K562 (cell line): Measurements from ENCODE around the gene POP7. TPM values are rescaled to one million over a fixed set of nuclear protein-coding genes. Genes with fewer than 3 reads are reported as not detected.

Source experiments
- ATAC-seq: fragments of 200-7000 bp; cut with Tn5 transposase; 3 replicates; pipeline ENCODE4 v1.9.1; 2020; ENCODE audit warnings: moderate library complexity
- BruUV-seq: library from RNA; stranded (reverse); fragments of 400-500 nt; replicated peaks from 2 replicates; lab custom pipeline; 2021; lab: Mats Ljungman, UMichigan
- CTCF ChIA-PET: fragments of 300-600 bp; formaldehyde crosslinking; extraction: SDS; loops from one replicate; lab custom pipeline; 2021; ENCODE audit warnings: low intra/inter-chr PET ratio; lab: Yijun Ruan, JAX
- POLR2A ChIA-PET: fragments of 300-600, 350-650 bp; sonication (Branson Sonifier 250); formaldehyde crosslinking; extraction: SDS; loops from one replicate; lab custom pipeline; 2021; ENCODE audit warnings: antibody characterized with exemption, inconsistent platforms; lab: Yijun Ruan, JAX
- DNase-seq, 4 experiments: peaks; one replicate each; pipeline versions ENCODE4 v3.0.0 to v3.0.0-alpha.2; 2011 to 2018; ENCODE audit warnings: low spot score in 3 of 4, mixed read lengths in 3 of 4; ENCODE audit errors: extremely low read depth in 1 of 4
- FAIRE-seq: peaks from 2 replicates; lab custom pipeline; 2011; peaks lifted over from hg19 to GRCh38; lab: Jason Lieb, UNC
- H2AFZ ChIP-seq: 2 replicates; pipeline ENCODE4 v1.6.0; 2011; ENCODE audit warnings: low read depth, low read length, control low read depth, inconsistent platforms
- H3K27ac ChIP-seq: fragments of 200-600 bp; 3 replicates; pipeline ENCODE4 v1.8.0; 2011; ENCODE audit warnings: low read depth, mild to moderate bottlenecking, control low read depth, inconsistent platforms, low read length, moderate library complexity, mixed read lengths; ENCODE audit errors: extremely low read depth
- H3K27me3 ChIP-seq, 2 experiments: fragments of 300-600 bp in 1 of 2; 2 replicates in 1 of 2; 3 replicates in 1 of 2; pipeline versions ENCODE4 v1.6.0 to v1.8.0; 2011; ENCODE audit warnings: inconsistent platforms in 2 of 2, low read length in 2 of 2, mild to moderate bottlenecking in 1 of 2, mixed read lengths in 1 of 2, moderate library complexity in 1 of 2; ENCODE audit not compliant: control insufficient read depth in 2 of 2, insufficient read depth in 2 of 2
- H3K36me3 ChIP-seq: fragments of 300-600 bp; 3 replicates; pipeline ENCODE4 v1.8.0; 2011; ENCODE audit warnings: mild to moderate bottlenecking, low read length, inconsistent platforms; ENCODE audit not compliant: control insufficient read depth, insufficient read depth
- H3K4me1 ChIP-seq, 2 experiments: fragments of 200-600 bp in 1 of 2; replicated peaks in 1 of 2; 2 replicates in 1 of 2; 3 replicates in 1 of 2; pipeline versions ENCODE4 v1.5.1 to v1.8.0; 2011; ENCODE audit warnings: inconsistent platforms in 2 of 2, low read length in 2 of 2, mild to moderate bottlenecking in 1 of 2, mixed read lengths in 1 of 2, moderate library complexity in 1 of 2; ENCODE audit not compliant: control insufficient read depth in 2 of 2, insufficient read depth in 2 of 2
- H3K4me2 ChIP-seq: 2 replicates; pipeline ENCODE4 v1.6.1; 2011; ENCODE audit warnings: low read length, control low read depth, inconsistent platforms, mixed read lengths; ENCODE audit not compliant: insufficient read depth
- H3K4me3 ChIP-seq: fragments of 200-600 bp; sonication (generic), shearing (Covaris generic); 2 replicates; pipeline ENCODE4 v1.5.1; 2016; ENCODE audit warnings: control low read depth, inconsistent platforms
- H3K79me2 ChIP-seq: fragments of 200-600 bp; 3 replicates; pipeline ENCODE4 v1.8.0; 2011; ENCODE audit warnings: low read length, inconsistent platforms; ENCODE audit not compliant: control insufficient read depth, insufficient read depth
- H3K9ac ChIP-seq, 2 experiments: 2 replicates each; pipeline versions ENCODE4 v1.6.0 to v1.6.1; 2011; ENCODE audit warnings: low read depth in 2 of 2, low read length in 2 of 2, control low read depth in 1 of 2, inconsistent platforms in 1 of 2, mild to moderate bottlenecking in 1 of 2, mixed read lengths in 1 of 2; ENCODE audit not compliant: insufficient read depth in 1 of 2
- H3K9me1 ChIP-seq: one replicate; pipeline ENCODE4 v1.6.0; 2011; ENCODE audit warnings: inconsistent platforms, mild to moderate bottlenecking, low read length, moderate library complexity; ENCODE audit not compliant: control insufficient read depth, insufficient read depth
- H3K9me3 ChIP-seq: replicated peaks from 2 replicates; pipeline ENCODE4 v1.5.1; 2011; ENCODE audit warnings: low read depth, low read length, inconsistent platforms; ENCODE audit not compliant: control insufficient read depth, insufficient read depth
- H4K20me1 ChIP-seq: replicated peaks from 2 replicates; pipeline ENCODE4 v1.6.1; 2011; ENCODE audit warnings: low read length, inconsistent platforms, mixed read lengths; ENCODE audit not compliant: control insufficient read depth, insufficient read depth
- JUNB ChIP-seq: fragments of 450-650 bp; formaldehyde crosslinking; conservative IDR thresholded peaks from 2 replicates; pipeline ENCODE4 v1.4.0; 2020; ENCODE audit warnings: mild to moderate bottlenecking
- POLR2G ChIP-seq: fragments of 200-400 bp; formaldehyde crosslinking; IDR thresholded peaks from 2 replicates; pipeline ENCODE4 v1.6.1; 2017; ENCODE audit warnings: low read depth, mild to moderate bottlenecking, antibody characterized with exemption, low read length, moderate library complexity
- POLR3A ChIP-seq: IDR thresholded peaks from 2 replicates; pipeline ENCODE4 v1.6.1; 2011; ENCODE audit warnings: borderline replicate concordance, mild to moderate bottlenecking, moderate library complexity; ENCODE audit not compliant: insufficient read length, insufficient read depth; ENCODE audit errors: extremely low read depth
- PRDM10 ChIP-seq: fragments of 450-650 bp; IDR thresholded peaks from 2 replicates; pipeline ENCODE4 v1.6.1; 2018; ENCODE audit not compliant: partially characterized antibody
- RBM22 ChIP-seq: fragments of 200-400 bp; formaldehyde crosslinking; IDR thresholded peaks from 2 replicates; pipeline ENCODE4 v1.6.1; 2018; ENCODE audit warnings: low read length, low read depth; ENCODE audit not compliant: poor library complexity, severe bottlenecking
- ZBTB33 ChIP-seq: sonication (generic); formaldehyde crosslinking; IDR thresholded peaks from 2 replicates; pipeline ENCODE4 v1.8.1; 2023; ENCODE audit warnings: mild to moderate bottlenecking, missing genetic modification reagents
- WGBS: fragments of 100-300 bp; shearing (Covaris generic); methylation state at CpG from one replicate; pipeline ENCODE4 v1.1.6; 2016; ENCODE audit warnings: low coverage, mixed read lengths; ENCODE audit not compliant: insufficient coverage; ENCODE audit errors: missing lambda C conversion rate; 5-methylcytosine and 5-hydroxymethylcytosine counted together
- in situ Hi-C: fragments of 300-500 bp; cut with MboI; formaldehyde crosslinking; loops from 4 replicates; pipeline ENCODE4 v1.15.0; 2018; ENCODE audit warnings: inconsistent platforms, mixed read lengths
- intact Hi-C: fragments of 100-400 bp; cut with micrococcal nuclease; formaldehyde crosslinking; loops from 2 replicates; pipeline ENCODE4 v1.14.2; 2022
- polyA plus RNA-seq, 8 experiments: library from polyadenylated mRNA; depleted of rRNA in 4 of 8; stranded (reverse) in 5 of 8; unstranded in 3 of 8; fragments of >200 nt; fragmentation: Nextera tagmentation in 2 of 8; fragmentation: Illumina TruSeq in 1 of 8; extraction: Ambion mirVana in 2 of 8; extraction: Trizol in 1 of 8; gene quantifications; 2 replicates each; pipeline versions ENCODE4 v1.2.1 to v1.2.3, GENCODE V29; 2011 to 2014; ENCODE audit warnings: inconsistent platforms in 1 of 8, missing spikeins in 1 of 8
- total RNA-seq, 7 experiments: library from RNA; depleted of rRNA in 6 of 7; stranded (reverse); fragments of >200 nt in 6 of 7; fragmentation: Illumina TruSeq in 2 of 7; extraction: Trizol in 2 of 7; gene quantifications; 2 replicates each; pipeline versions ENCODE4 v1.2.1 to v1.2.3, GENCODE V29; 2011 to 2021; ENCODE audit warnings: low replicate concordance in 1 of 7

The POP7 gene
- total and polyA plus RNA-seq, 9 of the 15 experiments (the other 6 are each of a cell fraction or from before 2014, with no cell fraction given) = 11.5 to 163 (median 68.9) TPM

GRCh38 chr7:100682991-100683658, 22.8 kb upstream of the POP7 start (continued):
- peak; percentile 65 for TF ChIP-seq PRDM10

- Histone ChIP-seq H3K4me1 (peaks cover 4 to 80% of the 10 kb centered on the region in 2 experiments; a peak in 4 of 5 replicates), H3K27ac (no peak overlapping the region), H4K20me1 (peaks cover 17% of the 10 kb centered on the region; the same call in 1 of the 2 replicates), H2AFZ (no peak overlapping the region), H3K36me3 (peaks cover 100% of the 10 kb centered on the region; the same call in 2 of the 3 replicates), H3K27me3 (no peaks in the 10 kb centered on the region), H3K4me3 (no peak overlapping the region), H3K9ac (0 out of 4 replicates have a peak overlapping the region, but pooled peaks of 1 of the 2 experiments have one; percentile 15), H3K79me2 (peaks cover 8% of the 10 kb centered on the region), H3K9me3 (no peaks in the 10 kb centered on the region), H3K4me2 (no peak overlapping the region), H3K9me1 (no peaks in the 10 kb centered on the region)
- 96% methylated on average over 36 of the region's 37 CpGs for WGBS
- CTCF ChIA-PET = no interaction called here
- DNase-seq = peak in 1 of 4 experiments; percentile 12
- no TSS peak for BruUV-seq
- POLR2A ChIA-PET = interaction anchor here (0.6 to 1.9 kb wide), 7 partner anchors 9 to 316 kb away, joined by 3 to 11 read pairs (median 3); no protein-coding TSS in a partner anchor
- FAIRE-seq = no peak
- in situ Hi-C loops (no loop called here), intact Hi-C loops (no loop called here)
- ATAC-seq = no peak
- TF ChIP-seq JUNB (no peak), POLR3A (no peak), POLR2G (peak; percentile 61), RBM22 (peak; percentile 33), ZBTB33 (peak; percentile 89)
Measured at GRCh38 chr7:100683659-100684533, 22.0 kb upstream of the POP7 start.
